ENCODE measurements around the gene MFSD12.
"Not testable (repeated sequence)": the region's sequence is repeated elsewhere in the genome, so short reads cannot be mapped to it uniquely, and the experiment has no call there.

MFSD12 gene

GRCh38 chr19:3536429-3537100, 20.8 kb downstream of the MFSD12 start:
- DNase-seq (ENCODE audit: low spot score): peak; percentile 85

GRCh38 chr19:3535981-3536380, 21.4 kb downstream of the MFSD12 start:
- DNase-seq (ENCODE audit: low spot score): no peak

DNA sequence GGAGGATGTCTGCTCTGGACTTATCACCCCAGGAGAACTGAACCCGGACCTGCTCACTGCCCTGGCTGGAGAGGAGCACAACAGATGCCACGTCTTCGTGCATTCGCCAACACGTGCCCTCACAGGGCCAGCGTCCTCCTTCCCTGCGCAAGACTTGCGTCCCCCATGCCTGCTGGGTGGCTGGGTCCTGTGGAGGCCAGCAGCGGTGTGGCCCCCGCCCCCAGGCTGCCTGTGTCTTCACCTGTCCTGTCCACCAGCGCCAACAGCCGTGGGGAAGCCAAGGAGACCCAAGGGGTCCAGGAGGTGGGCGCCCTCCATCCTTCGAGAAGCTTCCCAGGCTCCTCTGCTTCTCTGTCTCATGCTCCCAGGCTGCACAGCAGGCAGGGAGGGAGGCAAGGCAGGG, 21.8 kb downstream of the MFSD12 start:
- no peak for DNase-seq (ENCODE audit: low spot score)

GRCh38 chr19:3535235-3535535, 22.2 kb downstream of the MFSD12 start:
- no peak for DNase-seq (ENCODE audit: low spot score)

GRCh38 chr19:3534375-3535234, 22.8 kb downstream of the MFSD12 start:
- DNase-seq (ENCODE audit: low spot score): no peak

- DNase-seq (ENCODE audit: low spot score): no peak
Observed at GRCh38 chr19:3533563-3534216, 23.7 kb downstream of the MFSD12 start.

DNA sequence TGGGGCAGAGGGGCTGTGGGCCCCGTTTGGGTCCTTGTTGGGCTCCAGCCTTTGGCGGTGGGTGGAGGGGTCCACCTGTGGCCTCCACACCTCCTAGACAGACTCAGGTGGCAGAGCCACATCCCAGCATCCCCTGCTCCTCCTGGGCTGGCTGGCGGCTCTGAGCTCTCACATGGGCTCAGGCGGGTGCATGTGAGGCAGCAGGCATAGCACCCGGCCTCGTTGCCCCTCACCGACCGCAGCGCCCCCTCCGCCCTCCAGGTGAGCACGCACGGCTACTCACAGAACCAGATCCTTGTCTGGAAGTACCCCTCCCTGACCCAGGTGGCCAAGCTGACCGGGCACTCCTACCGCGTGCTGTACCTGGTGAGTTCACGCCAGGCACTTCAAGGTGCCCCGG, 24.4 kb downstream of the MFSD12 start:
- no peak for DNase-seq (ENCODE audit: low spot score)

DNA sequence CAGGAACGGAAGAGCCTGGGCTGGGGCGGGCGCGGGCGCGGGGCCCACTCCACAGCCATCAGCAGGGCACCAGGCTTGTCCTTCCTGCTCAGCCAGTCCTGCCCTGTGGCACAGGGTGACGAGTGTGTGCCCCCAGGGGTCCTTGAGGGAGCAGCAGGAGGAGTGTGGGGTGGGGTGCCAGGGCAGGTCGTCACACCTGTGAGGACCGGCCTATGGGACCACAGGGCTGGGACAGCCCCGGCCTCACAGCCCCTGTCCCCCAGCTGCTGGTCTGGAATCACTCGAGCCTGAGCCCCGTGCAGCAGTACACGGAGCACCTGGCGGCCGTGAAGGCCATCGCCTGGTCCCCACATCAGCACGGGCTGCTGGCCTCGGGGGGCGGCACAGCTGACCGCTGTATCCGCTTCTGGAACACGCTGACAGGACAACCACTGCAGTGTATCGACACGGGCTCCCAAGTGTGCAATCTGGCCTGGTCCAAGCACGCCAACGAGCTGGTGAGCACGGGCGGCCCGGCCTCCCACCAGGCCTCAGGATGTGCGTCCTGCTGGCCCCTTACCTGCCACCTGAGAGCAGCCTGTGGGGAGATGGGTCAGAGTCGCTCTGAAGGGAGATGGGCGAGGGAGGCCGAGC, 25.1 kb downstream of the MFSD12 start:
- DNase-seq (ENCODE audit: low spot score): no peak

GRCh38 chr19:3531716-3532115, 25.7 kb downstream of the MFSD12 start:
- DNase-seq (ENCODE audit: low spot score): no peak

DNA sequence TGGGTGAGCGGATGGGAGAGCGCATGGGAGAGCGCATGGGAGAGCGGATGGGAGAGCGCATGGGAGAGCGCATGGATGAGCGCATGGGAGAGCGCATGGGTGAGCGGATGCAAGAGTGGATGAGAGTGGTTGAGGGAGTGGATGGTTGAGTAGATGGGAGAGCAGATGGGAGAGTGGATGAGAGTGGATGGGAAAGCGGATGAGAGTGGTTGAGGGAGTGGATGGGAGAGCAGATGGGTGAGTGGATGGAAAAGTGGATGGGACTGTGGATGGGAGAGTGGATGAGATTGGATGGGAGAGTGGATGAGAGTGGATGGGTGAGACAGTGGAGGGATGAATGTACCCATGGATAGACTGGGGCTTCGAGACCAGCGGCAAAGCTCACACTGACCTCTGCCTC, 27.0 kb downstream of the MFSD12 start:
- no peak for DNase-seq (ENCODE audit: low spot score)

DNA sequence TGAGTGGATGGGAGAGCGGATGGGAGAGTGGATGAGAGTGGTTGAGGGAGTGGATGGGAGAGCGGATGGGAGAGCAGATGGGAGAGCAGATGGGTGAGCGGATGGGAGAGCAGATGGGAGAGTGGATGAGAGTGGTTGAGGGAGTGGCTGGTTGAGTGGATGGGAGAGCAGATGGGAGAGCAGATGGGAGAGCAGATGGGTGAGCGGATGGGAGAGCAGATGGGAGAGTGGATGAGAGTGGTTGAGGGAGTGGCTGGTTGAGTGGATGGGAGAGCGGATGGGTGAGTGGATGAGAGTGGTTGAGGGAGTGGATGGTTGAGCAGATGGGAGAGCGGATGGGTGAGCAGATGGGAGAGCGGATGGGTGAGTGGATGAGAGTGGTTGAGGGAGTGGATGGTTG, 28.1 kb downstream of the MFSD12 start:
- not testable (repeated sequence) for DNase-seq (ENCODE audit: low spot score)

GRCh38 chr19:3528539-3529211, 28.7 kb downstream of the MFSD12 start:
- DNase-seq (ENCODE audit: low spot score): no peak

- DNase-seq (ENCODE audit: low spot score): no peak
Observed at GRCh38 chr19:3528080-3528479, 29.3 kb downstream of the MFSD12 start.

GRCh38 chr19:3527238-3527910, 30.0 kb downstream of the MFSD12 start:
- no peak for DNase-seq (ENCODE audit: low spot score)

DNA sequence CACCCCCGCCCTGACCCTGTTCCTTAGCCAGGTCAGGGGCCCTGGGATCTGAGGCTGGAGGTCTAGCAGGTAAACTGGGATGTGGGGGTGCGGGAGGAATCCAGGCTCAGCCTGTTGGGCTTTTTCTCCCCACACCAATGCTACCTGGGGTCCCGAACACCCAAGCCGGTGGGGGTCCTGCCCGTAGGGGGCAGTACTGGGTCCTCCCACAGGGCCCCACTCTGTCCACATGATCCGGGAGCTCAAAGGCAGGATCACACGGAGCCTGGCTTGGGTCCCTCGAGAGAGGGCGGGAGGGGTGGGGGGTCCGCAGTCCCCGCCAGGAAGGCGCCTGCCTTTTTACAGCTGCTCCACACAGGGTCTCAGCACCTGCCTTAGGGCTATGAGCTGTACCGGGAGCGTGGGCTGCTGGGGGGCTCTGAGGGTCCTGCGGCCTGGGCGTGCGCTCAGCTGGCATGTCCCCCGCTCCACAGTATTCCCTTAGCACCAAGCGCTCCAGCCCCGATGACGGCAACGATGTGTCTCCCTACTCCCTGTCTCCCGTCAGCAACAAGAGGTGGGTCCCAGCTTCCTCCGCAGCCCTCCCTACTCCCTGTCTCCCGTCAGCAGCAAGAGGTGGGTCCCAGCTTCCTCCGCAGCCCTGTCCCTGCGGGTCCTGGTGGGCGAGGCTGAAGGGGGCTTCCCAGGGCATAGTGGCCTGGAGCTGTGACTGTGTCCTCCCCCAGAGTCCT, 30.7 kb downstream of the MFSD12 start:
- DNase-seq (ENCODE audit: low spot score): no peak

DNA sequence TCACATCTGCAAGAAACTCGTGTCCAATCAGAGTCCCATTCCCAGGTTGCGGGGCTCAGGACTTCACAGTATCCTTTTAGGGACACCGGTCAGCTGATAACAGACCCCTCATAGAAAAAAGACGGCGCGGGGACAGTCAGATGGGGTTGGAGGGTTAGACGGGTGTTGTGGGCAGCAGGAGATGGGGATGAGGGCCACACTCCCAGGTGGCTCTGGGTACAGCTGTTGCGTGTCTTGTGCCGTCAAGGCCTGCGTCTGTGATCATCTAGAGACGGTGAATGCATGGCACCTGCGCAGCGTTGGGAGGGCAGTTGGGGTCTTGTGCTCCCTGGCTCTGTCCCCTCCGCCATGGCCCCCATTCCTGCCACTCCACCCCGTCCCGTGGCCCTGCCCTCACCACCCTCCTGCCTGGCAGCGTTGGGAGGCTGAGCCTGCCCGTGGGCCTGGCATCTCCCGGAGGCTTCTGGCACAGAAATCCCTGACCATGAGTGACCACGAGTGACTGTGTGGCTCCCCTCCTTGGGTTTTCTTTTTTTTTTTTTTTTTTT, 32.4 kb downstream of the MFSD12 start:
- DNase-seq (ENCODE audit: low spot score): no peak

GRCh38 chr19:3524078-3524842, 33.1 kb downstream of the MFSD12 start:
- no peak for DNase-seq (ENCODE audit: low spot score)

DNA sequence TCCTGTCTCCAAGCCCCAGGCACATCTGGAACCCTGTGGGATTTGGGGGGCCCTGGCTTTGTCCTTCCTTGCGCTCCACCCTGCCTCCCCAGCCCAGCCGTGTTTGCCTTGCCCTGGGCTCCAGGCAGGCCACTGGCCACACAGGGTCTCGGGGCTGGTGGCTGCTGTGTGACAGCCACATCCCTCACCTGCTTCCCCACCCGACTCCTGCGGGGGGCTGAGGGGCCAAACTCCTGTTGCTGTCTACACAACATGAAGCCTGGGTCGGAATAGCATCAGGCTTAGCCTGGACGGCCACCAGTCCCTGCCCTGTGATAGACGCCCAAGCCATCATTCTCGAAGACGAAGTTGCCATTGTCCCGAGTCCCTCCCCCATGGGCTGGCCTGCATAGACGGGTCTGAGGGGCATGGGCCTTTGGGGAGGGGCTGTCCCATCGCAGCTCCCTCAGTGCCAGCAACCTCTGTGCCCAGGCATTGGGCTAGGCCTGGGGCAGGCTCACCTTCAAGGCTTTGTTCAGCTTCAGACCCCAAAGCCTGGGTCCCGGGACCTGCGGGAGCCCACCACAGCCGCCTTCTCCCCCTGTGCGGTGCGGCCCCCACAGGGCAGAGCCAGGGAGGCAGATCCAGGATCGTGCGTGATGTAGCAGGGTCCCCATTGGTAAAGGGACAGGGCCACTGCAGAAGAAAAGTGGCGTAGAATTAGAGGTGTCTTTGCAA, 33.9 kb downstream of the MFSD12 start:
- no peak for DNase-seq (ENCODE audit: low spot score)

Data from Ammon's horn (tissue), 1 donor.